Neural progenitor cell (in vitro differentiated cells): ENCODE data around the gene PPP1CB. TPM values are rescaled to one million over a fixed set of nuclear protein-coding genes. Genes with fewer than 3 reads are reported as not detected.

Experiments used
- DNase-seq: peaks from one replicate; pipeline ENCODE4 v3.0.0-alpha.2; 2016; ENCODE audit warnings: low spot score
- H2AFZ ChIP-seq: fragments of 200-600 bp; sonication (generic); replicated peaks from 2 replicates; pipeline ENCODE4 v1.6.1; 2016; ENCODE audit warnings: antibody characterized with exemption
- H3F3A ChIP-seq: fragments of 200-600 bp; sonication (generic); 2 replicates; pipeline ENCODE4 v1.6.1; 2016; ENCODE audit warnings: antibody characterized with exemption, low read depth
- H3K27ac ChIP-seq: fragments of 200-600 bp; sonication (generic); 2 replicates; pipeline ENCODE4 v1.5.1; 2016; ENCODE audit warnings: mild to moderate bottlenecking
- H3K27me3 ChIP-seq: fragments of 200-600 bp; sonication (generic); 2 replicates; pipeline ENCODE4 v1.6.1; 2016; ENCODE audit warnings: mild to moderate bottlenecking, moderate library complexity
- H3K36me3 ChIP-seq: fragments of 200-600 bp; sonication (generic); 2 replicates; pipeline ENCODE4 v1.5.1; 2016
- H3K4me1 ChIP-seq: fragments of 200-600 bp; sonication (generic); 2 replicates; pipeline ENCODE4 v1.6.1; 2016; ENCODE audit warnings: mixed run types
- H3K4me2 ChIP-seq: fragments of 200-600 bp; sonication (generic); 2 replicates; pipeline ENCODE4 v1.6.1; 2016
- H3K4me3 ChIP-seq: fragments of 200-600 bp; sonication (generic); 2 replicates; pipeline ENCODE4 v1.5.1; 2016
- H3K79me2 ChIP-seq: fragments of 200-600 bp; sonication (generic); 2 replicates; pipeline ENCODE4 v1.6.1; 2016; ENCODE audit warnings: low read depth
- H3K9ac ChIP-seq: fragments of 200-600 bp; sonication (generic); 2 replicates; pipeline ENCODE4 v1.6.1; 2016
- H3K9me3 ChIP-seq: fragments of 200-600 bp; sonication (generic); 2 replicates; pipeline ENCODE4 v1.5.1; 2016; ENCODE audit warnings: low read depth
- H4K20me1 ChIP-seq: fragments of 200-600 bp; sonication (generic); 2 replicates; pipeline ENCODE4 v1.6.1; 2016; ENCODE audit warnings: low read depth
- H3K27ac Mint-ChIP-seq: 3 replicates; pipeline ENCODE4 v1.8.0; 2021; ENCODE audit warnings: mixed read lengths
- H3K27me3 Mint-ChIP-seq: 2 replicates; pipeline ENCODE4 v1.8.0; 2022; ENCODE audit warnings: low read depth, mild to moderate bottlenecking, inconsistent platforms, moderate library complexity, mixed read lengths; ENCODE audit not compliant: insufficient read depth
- H3K36me3 Mint-ChIP-seq: 3 replicates; pipeline ENCODE4 v1.8.0; 2021; ENCODE audit warnings: mixed read lengths
- H3K4me1 Mint-ChIP-seq: 3 replicates; pipeline ENCODE4 v1.8.0; 2021; ENCODE audit warnings: mixed read lengths
- H3K4me3 Mint-ChIP-seq: 3 replicates; pipeline ENCODE4 v1.8.0; 2021; ENCODE audit warnings: mild to moderate bottlenecking, moderate library complexity, mixed read lengths
- H3K9me3 Mint-ChIP-seq: 3 replicates; pipeline ENCODE4 v1.8.0; 2020; ENCODE audit warnings: mixed read lengths
- CTCF ChIP-seq: fragments of 200-600 bp; sonication (generic); IDR thresholded peaks from 2 replicates; pipeline ENCODE4 v1.5.1; 2017; ENCODE audit warnings: antibody characterized with exemption, mild to moderate bottlenecking
- EZH2 ChIP-seq: fragments of 200-600 bp; sonication (generic); IDR thresholded peaks from 2 replicates; pipeline ENCODE4 v1.6.1; 2017; ENCODE audit warnings: antibody characterized with exemption, mild to moderate bottlenecking, moderate library complexity
- EZH2phosphoT487 ChIP-seq: fragments of 200-600 bp; sonication (generic); IDR thresholded peaks from 2 replicates; pipeline ENCODE4 v1.6.1; 2017; ENCODE audit warnings: antibody characterized with exemption
- total RNA-seq: library from RNA; depleted of rRNA; stranded (reverse); fragments of >200 nt; gene quantifications from 2 replicates; pipeline ENCODE4 v1.2.3, GENCODE V29; 2015; ENCODE audit warnings: low replicate concordance

The PPP1CB gene
- total RNA-seq, 1 donor from 2014 or later: 244 TPM

GRCh38 chr2:28754321-28754720 lies 2.7 kb downstream of the PPP1CB start:
- H4K20me1 ChIP-seq: peaks cover 63% of the 10 kb centered on the region
- H3K79me2 ChIP-seq: peaks cover 80% of the 10 kb centered on the region
- no peak overlapping the region for H3K9ac ChIP-seq
- H3K4me2 ChIP-seq: peak overlapping the region; percentile 81
- Mint-ChIP-seq H3K4me3 (peak overlapping the region; percentile 79), H3K36me3 (peaks cover 2% of the 10 kb centered on the region), H3K4me1 (peaks cover 51% of the 10 kb centered on the region), H3K9me3 (no peaks in the 10 kb centered on the region), H3K27me3 (peaks cover 2% of the 10 kb centered on the region), H3K27ac (no peak overlapping the region)
- no peak overlapping the region for H2AFZ ChIP-seq
- no peak overlapping the region for H3K27ac ChIP-seq
- TF ChIP-seq EZH2phosphoT487: no peak
- no peak for TF ChIP-seq EZH2
- no peak for TF ChIP-seq CTCF
- H3K36me3 ChIP-seq: no peaks in the 10 kb centered on the region
- no peaks in the 10 kb centered on the region for H3K27me3 ChIP-seq
- H3K9me3 ChIP-seq: no peaks in the 10 kb centered on the region
- peak; percentile 11 for DNase-seq
- H3K4me3 ChIP-seq: peak overlapping the region; percentile 99
- H3F3A ChIP-seq: peaks cover 21% of the 10 kb centered on the region
- H3K4me1 ChIP-seq: peaks cover 33% of the 10 kb centered on the region

- Histone ChIP-seq H3K9ac (no peak overlapping the region), H3K4me1 (peaks cover 29% of the 10 kb centered on the region), H3K79me2 (peaks cover 91% of the 10 kb centered on the region), H3K9me3 (no peaks in the 10 kb centered on the region), H3F3A (peaks cover 16% of the 10 kb centered on the region), H4K20me1 (peaks cover 74% of the 10 kb centered on the region), H3K27ac (no peak overlapping the region), H2AFZ (no peak overlapping the region), H3K4me3 (no peak overlapping the region), H3K27me3 (no peaks in the 10 kb centered on the region), H3K4me2 (no peak overlapping the region), H3K36me3 (peaks cover 1% of the 10 kb centered on the region)
- no peak overlapping the region for H3K27ac Mint-ChIP-seq
- H3K27me3 Mint-ChIP-seq: peaks cover 2% of the 10 kb centered on the region
- TF ChIP-seq EZH2phosphoT487 (no peak), CTCF (no peak), EZH2 (no peak)
- DNase-seq: no peak
- H3K9me3 Mint-ChIP-seq: no peaks in the 10 kb centered on the region
- H3K4me3 Mint-ChIP-seq: no peak overlapping the region
- peaks cover 40% of the 10 kb centered on the region for H3K4me1 Mint-ChIP-seq
- peaks cover 3% of the 10 kb centered on the region for H3K36me3 Mint-ChIP-seq
These were observed 3.8 kb downstream of the PPP1CB start for GRCh38 chr2:28755421-28755820.

- Histone ChIP-seq H3K27ac (no peak overlapping the region), H3K36me3 (peaks cover 5% of the 10 kb centered on the region), H3K79me2 (peaks cover 100% of the 10 kb centered on the region), H3K9ac (no peak overlapping the region), H3K9me3 (no peaks in the 10 kb centered on the region), H3K4me3 (no peak overlapping the region), H3K4me1 (peaks cover 23% of the 10 kb centered on the region), H2AFZ (no peak overlapping the region), H3K27me3 (no peaks in the 10 kb centered on the region), H3K4me2 (no peak overlapping the region), H4K20me1 (peaks cover 100% of the 10 kb centered on the region), H3F3A (no peaks in the 10 kb centered on the region)
- no peak for TF ChIP-seq EZH2phosphoT487
- Mint-ChIP-seq H3K4me1 (peaks cover 31% of the 10 kb centered on the region), H3K36me3 (peaks cover 12% of the 10 kb centered on the region), H3K4me3 (no peak overlapping the region), H3K27ac (no peak overlapping the region), H3K9me3 (no peaks in the 10 kb centered on the region), H3K27me3 (no peaks in the 10 kb centered on the region)
- no peak for DNase-seq
These were observed 6.8 kb downstream of the PPP1CB start for GRCh38 chr2:28758459-28758858.

DNA sequence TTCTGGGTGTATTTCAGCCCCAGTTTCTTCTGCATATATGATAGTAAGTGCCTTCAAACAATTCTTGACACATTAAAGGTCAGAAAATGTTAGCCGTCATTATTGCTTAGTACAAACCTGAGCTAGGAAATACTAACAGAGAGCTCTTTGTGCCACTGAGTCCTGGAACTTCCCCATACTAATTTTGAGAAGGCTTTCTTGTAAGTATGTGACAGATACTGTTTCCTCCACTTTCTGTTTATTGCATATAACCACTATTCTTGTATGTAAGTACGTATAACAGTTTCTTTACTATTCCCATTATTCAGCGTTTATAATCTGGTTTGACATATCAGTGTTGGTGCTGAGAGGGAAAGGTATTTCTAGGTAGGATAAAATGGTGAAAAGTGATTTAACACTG lies 9.8 kb downstream of the PPP1CB start:
- no peak overlapping the region for H3K27ac ChIP-seq
- no peak overlapping the region for H2AFZ ChIP-seq
- H3K4me1 ChIP-seq: peaks cover under 1% of the 10 kb centered on the region
- no peak overlapping the region for H3K4me3 ChIP-seq
- peaks cover 5% of the 10 kb centered on the region for H3K36me3 ChIP-seq
- H3K27ac Mint-ChIP-seq: no peak overlapping the region
- H3K27me3 Mint-ChIP-seq: no peaks in the 10 kb centered on the region
- peaks cover 99% of the 10 kb centered on the region for H4K20me1 ChIP-seq
- H3K4me3 Mint-ChIP-seq: no peak overlapping the region
- H3K27me3 ChIP-seq: no peaks in the 10 kb centered on the region
- TF ChIP-seq EZH2 (no peak), CTCF (no peak), EZH2phosphoT487 (no peak)
- H3F3A ChIP-seq: no peaks in the 10 kb centered on the region
- no peak overlapping the region for H3K4me2 ChIP-seq
- H3K79me2 ChIP-seq: peaks cover 100% of the 10 kb centered on the region
- peaks cover 15% of the 10 kb centered on the region for H3K4me1 Mint-ChIP-seq
- peaks cover 12% of the 10 kb centered on the region for H3K9me3 Mint-ChIP-seq
- DNase-seq: no peak
- peaks cover 28% of the 10 kb centered on the region for H3K36me3 Mint-ChIP-seq
- no peak overlapping the region for H3K9ac ChIP-seq
- H3K9me3 ChIP-seq: no peaks in the 10 kb centered on the region
